C4-2B (cell line): Measurements from ENCODE around the gene B3GLCT.

ENCODE experiments used
- H3K27ac ChIP-seq: fragments of 450-650 bp; 2 replicates; pipeline ENCODE4 v1.5.1; 2017
- CTCF ChIP-seq: fragments of 450-650 bp; conservative IDR thresholded peaks from 2 replicates; pipeline ENCODE4 v1.5.1; 2017; ENCODE audit warnings: mild to moderate bottlenecking
- ZFX ChIP-seq: fragments of 450-650 bp; IDR thresholded peaks from 2 replicates; pipeline ENCODE4 v1.6.1; 2017

Gene B3GLCT

GRCh38 chr13:31199849-31200636 lies at the start of gene B3GLCT:
B3GLCT (plus strand) TSS chr13:31199975; CDS start chr13:31200085, 110 bp downstream.
- H3K27ac ChIP-seq = peak within 1 kb of the TSS; percentile 86
- TF ChIP-seq ZFX = no peak; the same call in 1 of the 2 replicates
- TF ChIP-seq CTCF = peak; percentile 100

- TF ChIP-seq ZFX (no peak), CTCF (no peak)
- H3K27ac ChIP-seq = no peak overlapping the region
Measured at GRCh38 chr13:31150315-31150985, 49.3 kb upstream of the B3GLCT start.

- TF ChIP-seq ZFX (no peak), CTCF (no peak)
- no peak overlapping the region for H3K27ac ChIP-seq
Measured at GRCh38 chr13:31151837-31152236, 47.9 kb upstream of the B3GLCT start.

GRCh38 chr13:31154939-31155338 lies 44.8 kb upstream of the B3GLCT start:
- H3K27ac ChIP-seq = no peak overlapping the region
- no peak for TF ChIP-seq ZFX
- TF ChIP-seq CTCF = no peak

GRCh38 chr13:31159306-31159705 lies 40.5 kb upstream of the B3GLCT start:
- H3K27ac ChIP-seq = no peak overlapping the region
- TF ChIP-seq CTCF = no peak
- no peak for TF ChIP-seq ZFX

DNA sequence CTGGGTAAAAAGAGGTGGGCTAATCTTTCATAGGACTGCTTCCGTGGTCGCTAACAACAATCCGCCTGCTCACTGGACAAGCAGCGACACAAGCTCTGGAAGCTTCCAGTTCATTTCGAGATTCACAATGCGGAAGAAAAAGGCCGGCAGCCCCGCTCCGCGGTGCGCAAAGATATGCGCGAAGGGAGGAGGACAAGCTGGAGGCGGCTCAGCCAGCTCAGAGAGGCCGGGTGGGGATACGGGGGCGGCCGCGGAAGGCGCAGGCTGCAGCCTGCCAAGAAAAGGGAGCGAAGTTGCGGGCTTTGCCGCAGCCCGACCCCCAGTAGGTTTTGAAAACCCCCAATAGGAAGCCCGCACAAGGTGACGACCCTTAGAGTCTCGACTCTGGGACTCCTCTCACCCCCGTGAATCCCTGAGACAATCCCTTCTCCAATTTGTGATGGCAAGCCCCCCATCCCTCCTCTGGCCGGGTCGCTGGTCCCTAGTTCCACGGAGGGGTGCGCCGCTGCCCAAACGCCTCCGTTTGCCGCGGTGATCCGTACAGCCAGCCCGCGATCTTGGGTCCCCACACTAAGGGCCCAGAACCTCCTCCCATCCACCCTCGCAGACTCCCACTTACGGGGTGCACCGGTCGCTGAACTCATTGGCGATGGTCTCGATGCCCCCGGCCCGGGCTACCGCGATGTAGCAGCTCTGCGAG lies 38.8 kb upstream of the B3GLCT start:
- TF ChIP-seq CTCF (no peak), ZFX (no peak)
- H3K27ac ChIP-seq = peak overlapping the region; percentile 96
